HUDEP-2 (cell line): ENCODE measurements around the gene SHISAL2A.
A peak's percentile ranks its signal among the peaks of the same experiment; 100 is the strongest.

Source experiments
- DNase-seq, 76 experiments: peaks; one replicate each; lab custom pipeline; 2025; ENCODE audit not compliant: unreplicated experiment in 76 of 76; lab: John Stamatoyannopoulos, UW

The SHISAL2A gene

DNA sequence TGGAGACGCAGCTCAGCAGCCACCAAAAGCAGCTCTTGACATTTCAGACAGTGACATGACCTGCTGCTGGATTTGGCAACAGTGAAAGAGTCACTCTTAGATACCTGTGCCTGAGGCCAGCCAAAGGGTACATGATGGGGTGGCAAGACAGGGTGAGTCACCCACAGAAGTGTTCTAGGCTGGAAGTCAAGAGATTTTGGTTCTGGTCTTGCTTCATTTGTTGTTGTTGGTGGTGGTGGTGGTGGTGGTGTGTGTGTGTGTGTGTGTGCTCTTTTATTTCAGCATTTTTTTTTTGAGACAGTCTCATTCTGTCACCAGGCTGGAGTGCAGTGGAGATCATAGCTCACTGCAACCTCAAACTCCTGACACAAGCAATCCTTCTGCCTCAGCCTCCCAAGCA is 25.8 kb downstream of the SHISAL2A start:
- DNase-seq, result no peak

DNA sequence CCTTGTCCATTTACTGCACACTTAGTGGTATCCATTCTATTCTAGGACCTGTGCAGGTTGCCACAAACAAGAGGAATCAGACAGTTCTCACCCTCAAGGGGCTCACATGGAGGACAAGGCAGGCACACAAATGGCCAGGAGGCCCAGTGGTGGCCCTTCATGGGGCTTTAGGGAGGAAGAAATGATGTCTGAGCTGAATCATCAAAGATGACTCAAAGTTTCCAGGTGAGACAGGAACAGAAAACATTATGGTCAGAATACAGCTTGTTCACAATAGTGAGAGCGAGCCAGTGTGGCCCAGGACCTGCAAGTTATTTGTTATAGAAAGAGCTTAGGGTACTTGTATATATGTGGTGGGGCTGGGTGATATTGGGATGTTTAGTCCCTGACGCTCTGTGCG is 26.4 kb downstream of the SHISAL2A start:
- no peak for DNase-seq

DNA sequence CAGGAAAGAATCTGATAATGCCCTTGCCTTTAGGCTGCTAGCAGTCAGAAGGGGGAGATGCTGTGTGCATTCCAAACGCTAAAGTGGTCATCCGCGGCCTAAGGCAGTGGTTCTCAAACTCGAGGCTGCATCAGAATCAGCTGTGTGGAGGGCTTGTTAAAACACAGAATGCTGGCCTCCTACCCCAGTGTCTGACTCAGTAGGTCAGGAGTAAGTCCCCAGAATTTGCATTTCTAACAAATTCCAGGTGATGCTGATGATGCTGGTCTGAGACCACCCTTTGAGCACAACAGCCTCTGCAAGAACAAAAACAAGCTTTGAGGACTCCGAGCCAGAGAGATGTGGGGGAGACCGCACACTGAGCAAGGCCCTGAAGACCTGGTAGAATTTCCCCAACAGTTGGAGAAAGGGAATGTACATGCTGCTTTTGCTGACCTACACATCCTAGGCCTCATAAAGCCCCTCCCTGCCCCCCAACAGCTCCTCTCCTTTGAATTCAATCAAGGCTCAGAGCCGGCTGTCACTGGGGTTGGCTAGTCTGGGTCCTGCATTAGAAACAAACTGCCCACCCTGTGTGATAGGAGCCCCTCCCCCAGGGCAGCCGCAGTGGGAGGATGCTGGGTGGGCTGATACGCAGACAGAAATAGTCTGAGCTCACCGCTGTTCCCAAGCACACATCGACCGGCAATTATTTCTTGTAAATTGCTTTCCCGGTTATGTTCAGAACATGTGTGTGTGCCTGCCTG is 27.1 kb downstream of the SHISAL2A start:
- DNase-seq, result no peak

DNA sequence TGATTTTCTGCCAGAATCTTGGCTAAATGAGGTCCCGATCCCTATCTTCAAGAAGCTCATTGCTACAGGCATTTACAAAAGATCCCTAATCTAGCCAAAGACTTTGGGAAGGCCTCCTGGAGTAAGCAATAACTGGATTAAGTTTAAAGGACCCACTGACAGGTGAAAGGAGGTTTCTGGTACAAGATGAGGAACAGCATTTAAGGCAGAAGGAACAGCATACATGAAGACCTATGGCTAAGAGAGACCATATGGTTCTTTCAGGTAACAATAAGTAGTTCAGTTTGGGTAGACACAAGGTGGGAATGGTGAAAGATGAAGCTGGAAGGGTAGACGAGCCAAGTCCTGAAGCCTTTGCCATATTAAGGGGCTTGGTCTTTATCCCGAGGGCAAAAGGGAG is 27.8 kb downstream of the SHISAL2A start:
- DNase-seq, result no peak

DNA sequence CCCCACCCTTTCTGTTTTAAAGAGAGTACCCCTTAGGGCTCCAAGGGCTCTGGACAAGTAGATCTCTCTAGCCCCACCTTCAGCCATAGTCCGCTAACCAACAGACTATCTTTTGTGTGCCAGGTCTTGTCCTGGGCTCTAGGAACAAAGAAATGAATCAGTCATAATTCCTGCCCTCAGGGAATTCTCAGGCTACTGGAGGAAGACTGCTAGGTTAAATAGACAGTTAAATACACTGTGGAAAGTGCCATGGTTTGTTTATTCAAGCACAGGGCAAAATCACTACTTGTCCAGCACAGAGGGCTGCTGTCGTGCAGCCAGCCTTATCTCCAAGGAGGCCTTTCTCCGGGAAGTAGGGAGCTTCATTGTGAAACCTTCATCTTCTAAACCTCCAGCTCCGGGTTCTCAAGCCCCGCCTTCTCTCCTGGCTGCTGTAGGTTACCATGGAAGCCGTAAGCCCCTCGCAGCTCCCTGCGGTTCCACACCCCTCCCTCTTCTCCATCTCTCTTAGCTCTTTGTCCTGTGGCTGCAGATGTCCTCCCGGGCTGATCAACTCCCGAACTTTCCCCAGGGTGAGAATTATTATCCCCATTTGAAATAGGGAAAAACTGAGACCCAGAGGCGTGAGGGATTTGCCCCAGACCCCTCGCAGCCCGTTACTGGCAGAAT is 29.8 kb downstream of the SHISAL2A start:
- no peak for DNase-seq

DNA sequence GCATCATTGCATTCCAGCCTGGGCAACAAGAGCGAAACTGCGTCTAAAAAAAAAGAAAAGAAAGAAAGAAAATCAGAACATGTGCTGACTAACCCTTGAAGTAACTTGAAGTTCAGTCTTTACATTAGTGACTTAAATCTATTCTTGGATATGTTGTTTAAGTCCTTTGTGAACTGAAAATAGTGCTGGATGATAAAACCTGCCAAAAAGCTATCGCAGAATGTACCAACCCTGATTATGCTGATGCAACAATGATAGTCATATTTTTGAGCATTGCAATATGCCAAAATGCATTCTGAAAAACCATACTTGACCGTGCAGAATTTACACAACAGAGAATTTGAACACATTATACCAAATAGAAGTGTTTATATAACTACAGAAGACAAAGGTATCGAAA is 30.7 kb downstream of the SHISAL2A start:
- no peak for DNase-seq

DNA sequence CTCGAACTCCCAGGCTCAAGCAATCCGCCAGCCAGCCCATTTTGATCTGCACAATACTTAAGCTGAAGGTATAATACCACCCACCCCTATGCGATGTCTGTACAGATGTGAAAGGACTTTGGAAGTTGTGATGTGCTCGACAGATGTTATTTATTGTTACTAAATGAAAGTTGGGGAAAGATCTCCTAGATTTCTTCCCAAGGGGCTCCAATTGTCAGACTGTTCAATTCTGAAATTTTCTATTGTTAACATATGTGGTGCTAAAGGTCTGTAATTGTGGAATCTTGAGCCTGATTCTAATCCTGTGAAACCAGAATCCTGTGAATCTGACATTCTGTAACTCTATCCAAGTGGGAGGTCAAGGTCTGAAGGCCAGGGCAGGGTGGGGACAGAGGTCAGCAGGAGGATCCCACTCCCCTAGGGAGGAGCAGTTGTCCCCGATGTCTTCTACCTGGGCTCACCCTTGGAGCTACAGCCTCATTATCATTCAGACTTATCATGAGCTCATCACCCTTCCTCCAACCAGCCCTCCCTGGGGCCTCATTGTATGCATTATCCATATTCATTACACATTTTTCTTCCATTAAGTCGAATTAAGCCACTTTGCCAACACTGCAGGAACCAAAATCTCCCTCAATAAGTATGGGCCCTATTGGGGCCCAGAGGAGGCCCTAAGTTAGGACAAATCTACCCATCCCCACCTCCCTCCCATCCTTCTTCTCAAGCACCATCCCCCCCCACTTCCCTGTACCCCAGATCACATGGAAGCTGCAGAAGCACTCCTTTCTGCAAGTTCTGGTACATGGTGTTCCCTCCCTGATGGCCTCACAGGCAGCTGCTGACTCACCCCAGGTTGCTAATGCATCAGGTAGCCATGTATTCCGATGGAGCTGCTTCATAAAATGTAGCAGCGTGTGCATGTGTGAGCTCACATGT is 32.3 kb downstream of the SHISAL2A start:
- DNase-seq, result no peak

DNA sequence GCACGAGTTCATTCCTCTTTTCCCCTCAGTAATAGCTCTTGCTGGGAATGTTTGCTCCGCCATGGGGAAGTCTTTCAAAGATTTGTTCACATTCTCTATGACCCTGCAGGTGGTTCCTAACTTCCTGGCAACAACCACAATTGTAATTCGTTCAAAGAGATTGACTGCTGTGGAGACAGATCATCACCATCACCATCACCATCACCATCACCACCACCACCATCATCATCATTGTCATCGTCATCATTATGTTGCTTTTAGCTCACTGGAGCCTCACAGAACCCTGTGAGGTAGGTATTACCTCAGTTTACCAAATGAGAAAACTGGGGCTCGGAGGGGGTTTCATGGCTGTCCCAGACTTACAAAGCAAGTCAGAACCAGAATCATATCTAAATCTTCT is 34.3 kb downstream of the SHISAL2A start:
- no peak for DNase-seq

DNA sequence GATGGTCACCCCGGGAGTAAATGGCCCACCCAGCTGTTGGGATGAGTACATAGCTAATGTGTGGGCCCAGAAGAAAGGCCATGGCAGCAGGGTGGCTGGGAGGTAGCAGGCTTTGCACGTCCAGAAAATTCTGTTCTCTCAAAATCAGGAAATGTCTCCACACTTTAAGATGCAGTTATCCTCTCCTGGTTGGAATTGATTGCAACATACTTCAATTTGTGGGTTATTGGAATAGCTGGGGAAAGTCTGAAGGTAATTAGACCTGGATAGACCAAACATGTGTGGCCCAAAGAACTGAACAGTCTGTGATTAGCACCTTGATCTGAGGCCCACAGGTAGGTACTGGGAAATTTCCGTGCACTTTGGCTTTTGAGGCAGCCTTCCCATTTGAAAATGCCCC is 35.0 kb downstream of the SHISAL2A start:
- DNase-seq, result no peak

DNA sequence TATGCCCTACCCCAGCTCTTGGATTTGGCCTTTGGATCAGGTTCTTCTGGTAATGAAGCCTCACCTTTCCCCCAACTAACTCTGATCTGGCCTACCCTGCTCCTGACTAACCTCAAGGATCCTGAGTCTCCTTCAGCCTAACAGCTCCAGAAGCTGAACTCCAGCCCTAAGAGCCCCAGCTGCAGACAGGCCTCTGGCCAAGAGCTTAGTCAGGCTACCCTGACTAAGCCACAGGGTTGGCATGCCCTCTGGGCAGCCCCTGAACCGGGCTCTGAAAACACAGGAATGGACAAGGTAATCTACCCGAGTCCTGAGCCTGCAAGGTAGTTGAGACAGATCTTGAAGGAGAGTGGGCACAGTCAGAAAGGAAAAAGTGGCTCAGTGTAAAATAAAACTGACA is 35.7 kb downstream of the SHISAL2A start:
- no peak for DNase-seq

DNA sequence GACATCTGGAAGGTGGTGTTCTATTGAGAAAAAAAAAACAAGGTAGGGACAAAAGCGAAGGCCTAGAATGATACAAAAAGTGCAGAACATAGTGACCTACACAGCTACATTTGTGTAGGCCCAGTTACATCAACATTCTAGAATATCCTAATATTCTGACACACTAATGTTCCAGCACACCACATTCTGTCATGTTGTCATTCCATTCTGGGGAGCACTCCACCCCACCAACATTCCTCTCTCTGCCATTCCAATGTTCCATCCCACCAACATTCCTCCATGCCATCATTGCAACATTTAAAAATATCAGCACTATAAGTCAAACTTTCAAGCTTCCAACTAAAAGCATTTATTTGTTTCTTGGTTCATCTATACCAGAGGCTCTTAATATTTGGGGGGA is 36.7 kb downstream of the SHISAL2A start:
- DNase-seq, result no peak

DNA sequence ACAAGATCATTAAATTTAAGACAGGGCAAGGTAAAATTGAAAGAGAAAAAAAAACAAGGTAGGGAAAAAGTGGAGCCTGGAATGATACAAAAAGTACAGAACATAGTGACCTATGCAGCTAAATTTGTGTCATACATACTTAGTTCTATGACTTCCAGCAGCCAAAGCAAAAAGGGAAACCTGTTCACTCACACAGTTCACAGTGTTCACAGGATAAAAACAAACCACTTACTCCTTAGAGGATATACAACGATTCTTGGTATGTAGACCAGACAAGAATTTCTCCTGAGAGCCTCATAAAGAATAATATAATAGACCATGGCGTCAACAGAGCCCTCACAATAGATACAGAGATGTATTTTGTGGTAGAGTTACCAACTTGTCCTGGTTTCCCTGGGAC is 37.6 kb downstream of the SHISAL2A start:
- DNase-seq, result no peak

DNA sequence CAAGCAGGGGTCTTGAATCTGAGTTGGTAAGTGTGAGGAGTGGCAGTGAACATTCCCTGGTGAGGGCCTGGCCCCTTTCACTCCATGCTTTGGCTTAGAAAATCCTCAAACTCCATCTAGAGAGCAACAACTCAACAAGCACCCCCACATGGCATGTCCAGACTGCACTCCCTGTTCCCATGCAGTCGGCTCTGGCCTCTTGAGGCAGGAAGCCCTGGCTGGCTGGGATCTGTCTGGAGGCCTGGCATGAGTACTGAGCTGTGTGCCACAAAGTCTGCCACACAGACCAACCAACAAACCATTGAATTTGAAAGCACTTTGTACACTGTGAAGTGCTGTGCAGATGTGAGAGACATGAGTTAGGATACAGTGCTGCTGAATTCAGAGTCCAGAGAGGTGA is 40.0 kb downstream of the SHISAL2A start:
- DNase-seq, result no peak

DNA sequence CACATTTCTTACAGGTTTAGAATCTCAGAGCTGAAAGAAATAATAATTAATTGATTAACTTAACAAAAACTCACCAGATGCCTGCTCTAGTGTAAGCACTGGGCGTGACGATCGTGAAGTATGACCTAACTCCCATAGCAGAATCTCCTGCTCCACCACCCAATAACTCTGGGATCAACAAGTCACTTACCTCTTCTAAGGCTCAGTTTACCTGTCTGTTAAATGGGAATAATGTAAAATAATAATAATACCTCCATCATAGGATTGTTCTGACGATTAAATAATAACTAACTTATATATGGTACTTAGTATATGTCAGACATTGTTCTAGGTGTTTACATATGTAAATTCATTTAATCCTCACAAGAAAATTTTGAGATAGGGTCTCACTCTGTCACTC is 40.5 kb downstream of the SHISAL2A start:
- DNase-seq, result no peak

DNA sequence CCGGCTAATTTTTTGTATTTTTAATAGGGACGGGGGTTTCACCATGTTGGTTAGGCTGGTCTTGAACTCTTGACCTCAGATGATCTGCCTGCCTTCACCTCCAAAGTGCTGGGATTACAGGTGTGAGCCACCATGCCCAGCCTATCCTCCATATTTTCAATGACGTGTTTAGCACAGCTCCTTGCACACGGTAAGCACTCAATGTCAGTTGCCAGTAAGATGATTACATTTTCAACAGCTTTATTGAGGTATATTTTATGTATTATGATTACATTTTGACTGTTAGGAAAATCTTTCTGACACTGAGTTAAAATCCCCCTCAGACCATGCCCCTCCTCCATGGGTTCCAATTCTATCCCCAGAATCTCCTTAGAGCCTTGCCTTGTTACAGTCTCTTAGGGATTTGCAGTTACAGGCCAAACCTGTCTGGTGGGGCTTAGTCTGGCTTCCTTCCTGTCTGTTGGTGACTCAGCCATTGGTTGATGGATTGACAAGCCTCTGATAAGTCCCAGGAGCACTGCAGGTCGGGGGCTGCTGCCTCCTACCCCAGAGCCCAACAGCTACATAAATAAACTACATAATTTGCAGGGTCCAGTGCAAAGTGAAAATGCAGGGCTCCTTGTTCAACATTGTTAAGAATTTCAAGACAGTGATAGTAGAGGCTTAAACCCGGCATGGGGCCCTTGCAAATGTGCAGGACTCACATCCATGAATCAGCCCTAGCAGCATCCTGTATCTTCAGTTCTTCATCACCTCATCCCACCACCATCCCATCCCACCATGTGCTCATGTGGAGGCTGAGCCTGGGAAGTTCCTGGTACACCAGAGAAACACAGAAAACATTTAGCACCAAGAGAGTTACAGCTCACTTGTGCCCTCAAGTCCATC is 41.8 kb downstream of the SHISAL2A start:
- peak in 2 of 76 experiments; percentile 6 to 8 for DNase-seq

DNA sequence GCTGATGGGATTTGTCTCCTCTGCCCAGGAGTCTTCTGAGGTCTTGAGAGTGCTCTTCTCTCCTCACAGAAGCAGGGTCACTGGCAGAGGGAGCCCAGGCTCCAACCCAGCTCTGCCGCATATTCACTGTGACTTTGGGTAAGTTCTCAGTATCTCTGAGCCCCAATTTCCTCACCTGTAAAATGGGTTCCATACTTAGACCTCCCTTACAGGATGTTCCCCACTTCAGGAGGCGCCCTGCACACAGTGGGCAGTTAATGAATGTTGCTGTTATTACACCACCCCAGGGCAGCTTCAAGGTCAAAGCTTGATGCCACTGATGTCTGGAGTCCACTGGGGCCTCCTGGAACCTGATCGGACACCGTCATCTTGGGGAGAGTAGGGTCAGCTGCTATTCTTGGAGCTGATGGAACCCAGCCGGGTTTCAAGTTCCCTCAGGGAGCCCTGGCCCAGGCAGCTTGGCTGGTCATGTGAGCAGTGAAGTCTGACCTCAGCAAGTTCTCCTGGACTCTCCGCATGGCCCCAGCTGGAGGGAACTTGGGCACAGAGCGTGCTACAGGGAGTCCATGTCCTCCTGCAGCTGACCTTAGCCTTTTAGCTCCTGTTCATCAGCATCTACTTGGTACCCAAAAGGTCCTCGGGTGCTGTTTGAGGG is 43.4 kb downstream of the SHISAL2A start:
- no peak for DNase-seq

DNA sequence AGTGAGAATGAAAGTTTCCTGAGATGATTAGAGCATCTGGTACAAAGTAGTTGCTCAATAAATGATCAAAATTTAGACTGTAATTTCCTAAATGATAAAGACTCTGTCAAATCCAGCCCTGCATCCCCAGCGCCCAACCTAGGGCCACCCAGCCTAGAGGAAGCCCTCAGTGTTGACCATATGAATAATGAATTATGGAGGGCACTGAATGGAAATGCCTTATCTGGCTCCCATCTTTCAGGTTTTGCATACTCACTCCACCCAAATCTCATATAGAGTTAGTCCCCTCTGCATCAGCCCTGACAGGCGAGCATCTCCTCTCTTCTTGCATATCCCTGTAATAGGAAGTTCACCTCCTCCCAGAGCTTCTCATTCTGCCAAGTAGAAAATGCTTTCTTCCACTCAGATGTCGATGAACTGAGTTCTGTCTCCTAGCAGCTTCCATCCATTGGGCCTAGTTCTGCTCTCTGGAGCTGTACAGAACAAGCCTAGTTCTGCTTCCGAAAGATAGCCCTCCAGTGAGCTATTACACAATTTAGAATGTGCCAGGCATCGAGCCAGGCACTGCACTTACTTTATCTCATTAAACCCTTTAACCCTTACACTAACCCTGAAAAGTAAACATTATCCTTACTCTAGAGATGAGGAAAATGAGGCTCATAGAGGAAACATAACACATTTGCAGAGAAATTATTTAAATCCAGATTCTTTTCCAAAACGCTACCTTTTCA is 44.3 kb downstream of the SHISAL2A start:
- DNase-seq, result peak in 22 of 76 experiments; percentile 4 to 62 (median 20)

DNA sequence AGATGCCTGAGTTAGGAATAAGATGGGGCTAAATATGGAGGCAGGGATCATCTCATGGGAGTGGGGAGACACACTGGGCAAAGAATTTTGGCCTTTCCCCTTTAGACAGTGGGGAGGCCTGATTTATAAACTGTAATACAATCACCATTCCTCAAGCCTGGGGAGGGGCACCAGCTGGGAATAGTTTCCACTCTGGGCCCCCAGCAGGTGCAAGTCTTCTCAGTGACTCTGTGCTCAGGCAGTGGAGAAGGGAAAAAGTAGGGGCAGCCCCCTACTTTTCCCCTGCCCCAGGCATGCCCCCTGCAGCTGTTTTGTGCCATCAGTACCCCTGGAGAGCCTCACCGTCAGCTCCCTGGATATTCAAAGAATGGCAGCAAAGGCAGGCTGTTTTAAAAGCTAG is 46.1 kb downstream of the SHISAL2A start:
- DNase-seq, result no peak

DNA sequence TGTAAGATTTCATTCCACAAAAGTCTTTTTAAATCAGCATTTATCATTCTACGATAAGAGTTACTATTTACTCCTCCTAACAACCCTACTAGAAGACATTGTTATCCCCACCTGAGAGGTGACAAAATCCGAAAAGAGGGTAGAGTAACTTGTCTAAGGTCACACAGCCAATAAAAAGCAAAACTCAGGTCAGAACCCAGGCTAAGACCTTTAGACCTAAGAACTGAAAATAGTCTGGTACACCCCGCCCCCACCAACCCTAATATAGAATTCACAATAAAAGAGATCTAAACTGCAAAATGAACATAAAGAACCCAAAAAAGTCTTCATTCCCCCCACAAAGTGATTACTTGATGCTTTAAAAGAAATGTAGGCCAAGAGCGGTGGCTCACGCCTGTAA is 46.5 kb downstream of the SHISAL2A start:
- DNase-seq, result no peak
